Glomerular endothelial cell (primary cell): ENCODE results near the gene GMEB2. TPM values are rescaled to one million over a fixed set of nuclear protein-coding genes. Genes with fewer than 3 reads are reported as not detected.
"Not testable (repeated sequence)": the region's sequence is repeated elsewhere in the genome, so short reads cannot be mapped to it uniquely, and the experiment has no call there.

Experiments used
- DNase-seq: peaks from one replicate; pipeline ENCODE4 v3.0.0-alpha.2; 2011; ENCODE audit warnings: low read depth, low spot score; ENCODE audit errors: extremely low read depth
- total RNA-seq: library from RNA; depleted of rRNA; stranded (reverse); fragments of >200 nt; gene quantifications from 2 replicates; pipeline ENCODE4 v1.2.3, GENCODE V29; 2015

The GMEB2 gene
- total RNA-seq, 1 donor from 2014 or later = 12.0 TPM

GRCh38 chr20:63640686-63641085 lies 13.8 kb upstream of the GMEB2 start:
- DNase-seq = not testable (repeated sequence)

GRCh38 chr20:63640086-63640485 lies 13.2 kb upstream of the GMEB2 start:
- DNase-seq = no peak

- no peak for DNase-seq
Measured at GRCh38 chr20:63639093-63639975, 12.4 kb upstream of the GMEB2 start.

GRCh38 chr20:63636752-63637628 lies 10.1 kb upstream of the GMEB2 start:
- no peak for DNase-seq

- DNase-seq = no peak
Measured at GRCh38 chr20:63635431-63636141, 8.7 kb upstream of the GMEB2 start.

- no peak for DNase-seq
Measured at GRCh38 chr20:63633732-63634131, 6.8 kb upstream of the GMEB2 start.

GRCh38 chr20:63631426-63631825 lies 4.5 kb upstream of the GMEB2 start:
- not testable (repeated sequence) for DNase-seq

- DNase-seq = not testable (repeated sequence)
Measured at GRCh38 chr20:63630956-63631355, 4.1 kb upstream of the GMEB2 start.

- DNase-seq = no peak
Measured at GRCh38 chr20:63628246-63628975, 1.5 kb upstream of the GMEB2 start.

GRCh38 chr20:63627751-63628245 lies 897 bp upstream of the GMEB2 start:
- no peak for DNase-seq

GRCh38 chr20:63627129-63627750 lies 339 bp upstream of the GMEB2 start:
- DNase-seq = no peak

- DNase-seq = no peak
Measured at GRCh38 chr20:63625771-63626423, 1.0 kb downstream of the GMEB2 start.

GRCh38 chr20:63624486-63624885 lies 2.4 kb downstream of the GMEB2 start:
- no peak for DNase-seq

- DNase-seq = no peak
Measured at GRCh38 chr20:63622732-63623131, 4.2 kb downstream of the GMEB2 start.

GRCh38 chr20:63622096-63622495 lies 4.8 kb downstream of the GMEB2 start:
- DNase-seq = no peak

GRCh38 chr20:63620991-63621390 lies 5.9 kb downstream of the GMEB2 start:
- DNase-seq = no peak

- DNase-seq = no peak
Measured at GRCh38 chr20:63619505-63619904, 7.4 kb downstream of the GMEB2 start.

- no peak for DNase-seq
Measured at GRCh38 chr20:63619086-63619485, 7.8 kb downstream of the GMEB2 start.

- no peak for DNase-seq
Measured at GRCh38 chr20:63618291-63618980, 8.5 kb downstream of the GMEB2 start.
